Measurements from ENCODE around the gene RBM39.
"Not testable (repeated sequence)": the region's sequence is repeated elsewhere in the genome, so short reads cannot be mapped to it uniquely, and the experiment has no call there.

RBM39 gene

DNA sequence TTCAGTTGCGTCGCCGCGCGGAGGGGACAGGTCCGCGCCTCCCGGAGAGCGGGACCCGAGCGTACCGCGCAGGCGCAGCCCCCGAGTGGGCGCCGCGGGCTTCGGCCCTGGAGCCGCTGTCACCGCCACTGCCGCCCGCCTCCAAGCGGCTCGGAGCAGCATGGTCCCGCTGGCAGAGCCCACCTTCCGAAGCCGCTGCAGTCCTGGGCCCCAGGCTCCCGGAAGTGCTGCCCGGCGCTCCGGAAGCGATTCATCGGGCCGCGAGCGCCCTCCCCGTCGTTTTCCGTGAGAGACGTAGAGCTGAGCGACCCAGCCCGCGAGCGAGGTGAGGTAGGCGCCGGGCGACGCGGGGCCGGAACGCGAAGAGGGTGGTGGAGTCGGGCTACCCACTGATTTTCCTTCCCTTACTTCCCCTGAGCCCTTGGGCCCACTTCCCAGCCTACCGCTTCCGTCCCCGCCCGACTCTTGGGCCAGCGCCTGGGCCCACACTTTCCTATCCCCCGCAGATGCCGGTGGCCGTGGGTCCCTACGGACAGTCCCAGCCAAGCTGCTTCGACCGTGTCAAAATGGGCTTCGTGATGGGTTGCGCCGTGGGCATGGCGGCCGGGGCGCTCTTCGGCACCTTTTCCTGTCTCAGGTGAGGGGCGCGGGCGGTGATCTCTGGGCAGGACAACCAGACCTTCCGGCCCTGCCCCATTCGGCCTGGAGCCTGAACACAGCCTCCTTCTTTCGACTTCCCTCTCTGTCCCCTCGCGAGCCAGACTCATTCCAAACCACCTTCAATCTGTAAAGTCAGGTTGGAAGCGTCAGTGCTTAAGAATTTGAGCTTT is 42.7 kb downstream of the RBM39 start, which contains the start of the genes NFS1 and ROMO1:
Gene NFS1, minus strand, starts transcription at position 226 of the 830 bp plus-strand sequence. Its CDS starts 64 bp downstream, at position 162.
Gene ROMO1, plus strand, starts transcription at position 279 of the 830 bp plus-strand sequence. Its CDS starts 228 bp downstream, at position 507.
- no peaks in the 10 kb centered on the region for H3K9me3 ChIP-seq (replicated peaks; ENCODE audit: low read length)
- no peaks in the 10 kb centered on the region for H3K27me3 ChIP-seq (ENCODE audit: control insufficient read depth, insufficient read depth, low read length)
- peak within 1 kb of the TSS; percentile 95 for H3K4me3 ChIP-seq (ENCODE audit: low read length)
- H3K9ac ChIP-seq (ENCODE audit: low read depth, low read length): peak within 1 kb of the TSS; percentile 98
- peaks cover 34% of the 10 kb centered on the region for H3K4me1 ChIP-seq (ENCODE audit: control insufficient read depth, insufficient read depth, low read length)
- H3K4me2 ChIP-seq (ENCODE audit: low read length): peak within 1 kb of the TSS; percentile 96
- H3K36me3 ChIP-seq (ENCODE audit: insufficient read depth, low read length): peaks cover 52% of the 10 kb centered on the region

DNA sequence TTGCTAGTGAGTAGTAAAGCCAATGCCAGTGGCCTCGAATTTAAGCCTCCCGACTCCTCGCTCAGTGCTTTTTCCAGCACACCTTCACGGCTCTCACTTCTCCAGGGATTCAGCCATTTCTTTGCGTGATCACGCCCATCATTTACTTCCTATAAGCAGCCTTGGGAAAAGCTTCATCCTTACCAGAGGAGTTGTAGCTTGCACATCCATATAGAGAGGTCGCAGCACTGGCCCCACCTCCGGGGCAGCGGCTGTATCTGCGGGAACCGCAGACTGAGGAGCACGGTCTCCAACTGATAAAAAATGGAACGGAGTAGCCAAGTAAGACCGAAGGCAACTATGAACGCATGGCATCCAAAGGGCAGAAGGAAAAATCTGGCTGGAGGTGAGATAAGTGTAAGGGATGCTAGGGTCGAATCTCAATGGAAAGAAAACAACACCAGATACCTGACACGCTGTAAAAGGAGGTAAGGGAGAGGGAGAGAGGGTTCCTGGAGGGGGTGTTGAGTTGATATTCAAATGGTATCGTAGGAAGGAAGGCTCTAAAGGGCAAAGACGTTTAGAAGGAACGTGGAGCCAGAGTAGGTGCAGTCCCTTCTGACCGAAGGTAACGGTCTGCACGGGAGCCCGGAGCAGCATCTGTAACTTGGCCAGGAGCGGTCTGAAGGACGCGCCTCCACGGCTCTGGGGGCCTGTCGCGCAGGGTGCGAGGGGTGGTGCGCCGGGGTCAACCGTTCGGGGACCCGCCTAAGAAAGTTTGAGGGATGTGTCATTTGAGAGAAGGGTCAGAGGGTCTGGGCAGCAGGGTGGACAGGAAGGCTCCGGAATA is 43.5 kb downstream of the RBM39 start:
- no peaks in the 10 kb centered on the region for H3K9me3 ChIP-seq (replicated peaks; ENCODE audit: low read length)
- no peaks in the 10 kb centered on the region for H3K27me3 ChIP-seq (ENCODE audit: control insufficient read depth, insufficient read depth, low read length)
- peak overlapping the region; percentile 96 for H3K4me2 ChIP-seq (ENCODE audit: low read length)
- peak overlapping the region; percentile 95 for H3K4me3 ChIP-seq (ENCODE audit: low read length)
- H3K4me1 ChIP-seq (ENCODE audit: control insufficient read depth, insufficient read depth, low read length): peaks cover 34% of the 10 kb centered on the region
- H3K9ac ChIP-seq (ENCODE audit: low read depth, low read length): peak overlapping the region; percentile 98
- H3K36me3 ChIP-seq (ENCODE audit: insufficient read depth, low read length): peaks cover 44% of the 10 kb centered on the region

DNA sequence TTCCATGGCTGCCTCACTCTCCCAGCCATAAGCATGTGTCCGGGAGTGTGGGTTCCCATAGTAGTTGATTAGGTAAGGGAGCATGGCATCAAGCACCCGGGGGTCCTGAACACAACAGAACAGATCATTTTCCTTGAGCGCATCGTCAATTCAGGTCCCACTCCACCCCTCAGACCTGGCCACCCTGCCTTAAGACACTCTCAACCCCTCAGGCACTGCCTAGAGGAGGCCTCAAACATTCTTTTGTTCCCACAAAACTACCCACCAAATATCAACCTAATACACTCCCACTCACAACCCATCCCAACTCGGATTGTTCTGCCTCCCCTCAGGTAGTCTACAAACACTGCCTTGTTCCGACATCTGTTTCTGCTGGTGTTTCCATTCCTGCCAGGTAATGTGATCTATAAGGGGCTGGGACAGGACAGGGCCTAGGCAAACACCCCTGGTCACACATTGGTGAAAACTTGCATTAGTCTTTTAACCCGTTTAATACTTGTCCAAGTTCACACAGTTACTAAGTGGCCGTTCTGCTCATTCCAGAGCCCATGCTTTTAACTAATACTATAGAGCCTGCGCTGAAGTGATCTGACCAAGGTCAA is 44.3 kb downstream of the RBM39 start:
- H3K4me1 ChIP-seq (ENCODE audit: control insufficient read depth, insufficient read depth, low read length): peaks cover 33% of the 10 kb centered on the region
- peak overlapping the region; percentile 96 for H3K4me2 ChIP-seq (ENCODE audit: low read length)
- H3K36me3 ChIP-seq (ENCODE audit: insufficient read depth, low read length): peaks cover 38% of the 10 kb centered on the region
- H3K9me3 ChIP-seq (replicated peaks; ENCODE audit: low read length): no peaks in the 10 kb centered on the region
- H3K9ac ChIP-seq (ENCODE audit: low read depth, low read length): peak overlapping the region; percentile 98
- peak overlapping the region; percentile 95 for H3K4me3 ChIP-seq (ENCODE audit: low read length)
- H3K27me3 ChIP-seq (ENCODE audit: control insufficient read depth, insufficient read depth, low read length): no peaks in the 10 kb centered on the region

DNA sequence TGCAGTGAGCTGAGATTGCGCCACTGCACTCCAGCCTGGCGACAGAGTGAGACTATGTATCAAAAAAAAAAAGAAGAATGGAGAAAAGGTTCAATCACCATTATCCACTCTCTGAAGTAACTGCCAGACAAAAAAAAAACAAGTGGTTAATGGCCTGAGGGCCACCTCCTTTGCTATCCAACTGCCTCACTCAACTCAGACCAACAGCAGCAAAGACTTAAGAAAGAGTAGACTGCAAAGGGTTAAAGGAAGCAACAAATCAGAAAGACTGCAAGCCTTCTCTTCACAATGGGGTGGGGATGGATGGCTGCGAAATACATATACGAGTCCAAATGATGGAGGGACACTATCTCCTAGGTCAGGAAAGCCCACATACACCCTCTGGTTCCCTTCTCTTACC is 46.1 kb downstream of the RBM39 start:
- Histone ChIP-seq H3K36me3 (ENCODE audit: insufficient read depth, low read length) (peaks cover 25% of the 10 kb centered on the region), H3K9ac (ENCODE audit: low read depth, low read length) (no peak overlapping the region), H3K4me2 (ENCODE audit: low read length) (no peak overlapping the region), H3K4me3 (ENCODE audit: low read length) (no peak overlapping the region), H3K27me3 (ENCODE audit: control insufficient read depth, insufficient read depth, low read length) (no peaks in the 10 kb centered on the region), H3K9me3 (replicated peaks; ENCODE audit: low read length) (no peaks in the 10 kb centered on the region), H3K4me1 (ENCODE audit: control insufficient read depth, insufficient read depth, low read length) (peaks cover 23% of the 10 kb centered on the region)

DNA sequence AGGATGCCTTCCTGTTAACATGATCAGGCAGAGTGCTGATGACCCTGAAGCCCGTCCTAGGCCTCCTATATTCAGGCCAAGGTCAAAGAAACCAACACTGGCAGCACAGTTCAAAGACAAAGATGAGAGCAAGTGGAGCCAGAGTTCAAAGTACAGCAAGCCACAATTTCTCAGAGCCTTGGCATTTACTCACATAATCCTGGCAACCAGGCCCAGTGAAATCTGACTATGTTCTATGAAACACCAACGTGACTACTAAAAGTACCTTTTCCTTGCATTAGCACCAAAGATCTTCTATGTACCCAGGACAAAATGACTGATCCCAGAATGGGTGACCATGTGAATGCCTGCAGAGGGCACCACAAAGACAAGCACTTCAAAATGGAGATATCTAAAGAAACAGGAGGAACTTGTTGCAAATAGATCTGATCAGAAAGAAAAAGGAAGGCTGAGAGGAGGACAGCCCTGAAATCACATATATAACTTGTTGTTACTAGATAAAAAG is 46.8 kb downstream of the RBM39 start:
- peaks cover 19% of the 10 kb centered on the region for H3K36me3 ChIP-seq (ENCODE audit: insufficient read depth, low read length)
- no peaks in the 10 kb centered on the region for H3K27me3 ChIP-seq (ENCODE audit: control insufficient read depth, insufficient read depth, low read length)
- peaks cover 16% of the 10 kb centered on the region for H3K4me1 ChIP-seq (ENCODE audit: control insufficient read depth, insufficient read depth, low read length)
- H3K4me3 ChIP-seq (ENCODE audit: low read length): no peak overlapping the region
- no peaks in the 10 kb centered on the region for H3K9me3 ChIP-seq (replicated peaks; ENCODE audit: low read length)
- H3K4me2 ChIP-seq (ENCODE audit: low read length): no peak overlapping the region
- H3K9ac ChIP-seq (ENCODE audit: low read depth, low read length): no peak overlapping the region

DNA sequence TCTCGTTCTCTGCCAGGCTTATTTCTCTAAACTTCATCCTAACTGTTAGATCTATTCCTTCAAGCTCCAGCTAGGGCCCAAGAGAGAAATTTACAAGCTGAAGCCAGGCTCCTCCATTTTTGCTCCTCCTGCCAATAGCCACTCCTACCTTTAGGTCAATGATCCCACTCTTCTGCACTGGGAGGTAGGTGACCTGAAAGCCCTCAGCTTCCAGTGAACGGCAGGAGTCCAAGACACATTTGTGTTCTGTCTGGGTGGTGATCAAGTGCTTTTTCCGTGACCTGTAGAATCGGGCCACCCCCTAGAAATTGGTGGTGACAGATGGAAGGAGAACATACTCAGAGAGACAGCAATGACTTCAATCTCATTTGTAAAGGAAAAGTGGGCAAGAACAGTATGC is 51.8 kb downstream of the RBM39 start:
- H3K27me3 ChIP-seq (ENCODE audit: control insufficient read depth, insufficient read depth, low read length): no peaks in the 10 kb centered on the region
- H3K4me2 ChIP-seq (ENCODE audit: low read length): no peak overlapping the region
- no peak overlapping the region for H3K4me3 ChIP-seq (ENCODE audit: low read length)
- H3K36me3 ChIP-seq (ENCODE audit: insufficient read depth, low read length): peaks cover 31% of the 10 kb centered on the region
- H3K4me1 ChIP-seq (ENCODE audit: control insufficient read depth, insufficient read depth, low read length): no peaks in the 10 kb centered on the region
- H3K9ac ChIP-seq (ENCODE audit: low read depth, low read length): no peak overlapping the region
- H3K9me3 ChIP-seq (replicated peaks; ENCODE audit: low read length): no peaks in the 10 kb centered on the region

DNA sequence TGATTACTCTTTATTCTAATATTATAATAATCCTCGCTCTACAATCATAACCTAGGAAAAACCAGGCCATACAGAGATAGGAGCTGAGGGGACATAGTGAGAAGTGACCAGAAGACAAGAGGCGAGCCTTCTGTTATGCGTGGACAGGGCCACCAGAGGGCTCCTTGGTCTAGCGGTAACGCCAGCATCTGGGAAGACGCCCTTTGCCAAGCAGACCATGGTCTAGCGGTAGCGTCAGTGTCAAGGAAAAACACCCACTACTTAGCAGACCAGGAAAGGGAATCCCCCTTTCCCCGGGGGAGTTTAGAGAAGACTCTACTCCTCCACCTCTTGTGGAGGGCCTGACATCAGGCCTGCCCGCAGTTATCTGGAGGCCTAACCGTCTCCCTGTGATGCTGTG is 55.2 kb downstream of the RBM39 start:
- H3K27me3 ChIP-seq (ENCODE audit: control insufficient read depth, insufficient read depth, low read length); H3K4me1 ChIP-seq (ENCODE audit: control insufficient read depth, insufficient read depth, low read length); H3K9ac ChIP-seq (ENCODE audit: low read depth, low read length); H3K4me2 ChIP-seq (ENCODE audit: low read length); H3K4me3 ChIP-seq (ENCODE audit: low read length); H3K9me3 ChIP-seq (replicated peaks; ENCODE audit: low read length): not testable (repeated sequence)
- H3K36me3 ChIP-seq (ENCODE audit: insufficient read depth, low read length): peaks cover 21% of the 10 kb centered on the region

DNA sequence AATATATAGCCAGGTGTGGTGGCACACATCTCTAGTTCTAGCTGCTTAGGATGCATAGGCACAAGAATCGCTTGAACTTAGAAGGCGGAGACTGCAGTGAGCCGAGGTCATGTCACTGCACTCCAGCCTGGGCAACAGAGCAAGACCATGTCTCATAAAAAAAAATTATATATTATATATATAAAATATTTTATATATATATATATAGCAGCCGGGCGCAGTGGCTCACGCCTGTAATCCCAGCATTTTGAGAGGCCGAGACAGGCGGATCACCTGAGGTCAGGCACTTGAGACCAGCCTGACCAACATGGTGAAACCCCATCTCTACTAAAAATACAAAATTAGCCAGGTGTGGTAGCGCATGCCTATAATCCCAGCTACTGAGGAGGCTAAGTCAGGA is 56.7 kb downstream of the RBM39 start:
- H3K4me3 ChIP-seq (ENCODE audit: low read length); H3K4me2 ChIP-seq (ENCODE audit: low read length); H3K4me1 ChIP-seq (ENCODE audit: control insufficient read depth, insufficient read depth, low read length); H3K9me3 ChIP-seq (replicated peaks; ENCODE audit: low read length); H3K27me3 ChIP-seq (ENCODE audit: control insufficient read depth, insufficient read depth, low read length); H3K9ac ChIP-seq (ENCODE audit: low read depth, low read length): not testable (repeated sequence)
- H3K36me3 ChIP-seq (ENCODE audit: insufficient read depth, low read length): peaks cover 27% of the 10 kb centered on the region

DNA sequence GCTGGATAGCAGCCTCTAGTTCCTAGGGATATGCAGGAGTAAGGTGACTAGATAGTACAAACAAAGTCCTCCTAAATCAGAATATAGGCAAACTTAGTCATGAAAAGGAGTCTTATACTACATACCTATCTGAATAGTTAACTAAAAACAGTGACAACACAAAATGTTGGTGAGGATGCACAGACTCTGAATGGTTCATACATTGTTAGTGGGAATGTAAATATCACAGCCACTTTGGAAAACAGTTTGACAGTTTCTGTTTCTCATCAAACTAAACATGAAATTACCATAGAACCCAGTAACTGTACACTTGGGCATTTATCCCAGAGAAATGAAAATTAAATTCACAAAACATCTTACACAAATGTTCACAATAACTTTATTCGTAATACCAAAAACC is 60.1 kb downstream of the RBM39 start:
- Histone ChIP-seq H3K9ac (ENCODE audit: low read depth, low read length) (no peak overlapping the region), H3K36me3 (ENCODE audit: insufficient read depth, low read length) (peaks cover 13% of the 10 kb centered on the region), H3K27me3 (ENCODE audit: control insufficient read depth, insufficient read depth, low read length) (no peaks in the 10 kb centered on the region), H3K4me1 (ENCODE audit: control insufficient read depth, insufficient read depth, low read length) (no peaks in the 10 kb centered on the region), H3K9me3 (replicated peaks; ENCODE audit: low read length) (no peaks in the 10 kb centered on the region), H3K4me3 (ENCODE audit: low read length) (no peak overlapping the region), H3K4me2 (ENCODE audit: low read length) (no peak overlapping the region)

DNA sequence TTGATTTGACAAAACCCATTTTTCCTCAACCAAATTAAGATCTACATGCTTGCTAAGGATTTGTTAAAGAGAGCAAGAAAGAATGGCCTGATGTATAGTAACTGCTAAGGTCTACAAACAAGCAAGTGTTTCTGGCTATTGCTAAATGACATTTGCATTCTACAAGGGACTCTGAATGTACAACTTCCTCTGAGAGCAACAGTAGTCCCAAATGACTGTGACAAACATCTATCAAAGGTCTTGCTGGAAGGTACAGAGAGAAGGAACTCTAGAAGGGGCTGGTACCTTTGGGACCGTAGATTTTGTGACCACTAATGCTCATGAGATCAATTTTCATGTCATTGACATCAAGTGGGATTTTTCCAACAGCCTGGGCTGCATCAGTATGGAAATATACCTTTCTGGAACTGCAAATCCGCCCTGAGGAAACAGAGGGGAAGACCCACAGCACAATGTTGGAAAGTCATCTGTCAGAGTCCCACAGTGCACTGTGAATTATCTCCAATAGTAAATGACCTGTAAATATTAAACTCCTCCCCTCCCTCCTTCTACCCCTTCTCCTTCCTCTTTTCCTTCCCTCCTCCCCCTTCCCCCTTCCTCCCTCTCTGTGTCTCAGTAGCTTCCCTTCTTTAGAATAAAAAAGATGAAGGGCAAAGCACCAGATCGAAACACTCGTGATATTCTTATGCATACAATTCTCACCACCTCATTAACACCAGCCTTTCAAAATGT is 61.4 kb downstream of the RBM39 start:
- no peak overlapping the region for H3K9ac ChIP-seq (ENCODE audit: low read depth, low read length)

DNA sequence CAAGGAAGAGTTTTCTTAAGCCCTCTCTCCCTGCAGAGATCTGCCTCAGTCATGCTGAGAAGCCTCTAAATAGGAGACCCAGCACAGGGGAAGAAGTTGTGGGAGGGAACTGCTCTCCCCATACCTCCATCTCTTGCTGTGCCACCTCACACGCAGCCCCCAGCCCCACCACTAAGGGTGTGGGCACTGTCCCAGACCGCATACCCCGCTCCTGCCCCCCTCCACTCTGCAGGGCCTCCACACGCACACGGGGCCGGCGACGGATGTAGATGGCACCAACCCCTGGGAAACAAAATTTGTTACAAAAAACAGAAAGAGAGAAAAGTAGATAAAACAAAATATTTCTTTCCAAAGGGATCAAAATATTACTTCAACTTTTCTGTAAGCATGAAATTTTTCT is 67.1 kb downstream of the RBM39 start:
- Histone ChIP-seq H3K9me3 (replicated peaks; ENCODE audit: low read length) (no peaks in the 10 kb centered on the region), H3K9ac (ENCODE audit: low read depth, low read length) (no peak overlapping the region), H3K27me3 (ENCODE audit: control insufficient read depth, insufficient read depth, low read length) (no peaks in the 10 kb centered on the region), H3K4me2 (ENCODE audit: low read length) (no peak overlapping the region), H3K36me3 (ENCODE audit: insufficient read depth, low read length) (peaks cover 39% of the 10 kb centered on the region), H3K4me1 (ENCODE audit: control insufficient read depth, insufficient read depth, low read length) (no peaks in the 10 kb centered on the region), H3K4me3 (ENCODE audit: low read length) (no peak overlapping the region)

More for the DNA sequence above, 61.4 kb downstream of the RBM39 start:
- Histone ChIP-seq H3K4me3 (ENCODE audit: low read length) (no peak overlapping the region), H3K9me3 (replicated peaks; ENCODE audit: low read length) (no peaks in the 10 kb centered on the region), H3K4me1 (ENCODE audit: control insufficient read depth, insufficient read depth, low read length) (no peaks in the 10 kb centered on the region), H3K36me3 (ENCODE audit: insufficient read depth, low read length) (peaks cover 12% of the 10 kb centered on the region), H3K4me2 (ENCODE audit: low read length) (no peak overlapping the region), H3K27me3 (ENCODE audit: control insufficient read depth, insufficient read depth, low read length) (no peaks in the 10 kb centered on the region)
